Measurements from ENCODE around the gene LRR1. TPM values are rescaled to one million over a fixed set of nuclear protein-coding genes. Genes with fewer than 3 reads are reported as not detected.

LRR1 gene
- total and polyA plus RNA-seq, 9 of the 15 experiments (the other 6 are each of a cell fraction or from before 2014, with no cell fraction given): 26.5 to 58.1 (median 31.8) TPM

DNA sequence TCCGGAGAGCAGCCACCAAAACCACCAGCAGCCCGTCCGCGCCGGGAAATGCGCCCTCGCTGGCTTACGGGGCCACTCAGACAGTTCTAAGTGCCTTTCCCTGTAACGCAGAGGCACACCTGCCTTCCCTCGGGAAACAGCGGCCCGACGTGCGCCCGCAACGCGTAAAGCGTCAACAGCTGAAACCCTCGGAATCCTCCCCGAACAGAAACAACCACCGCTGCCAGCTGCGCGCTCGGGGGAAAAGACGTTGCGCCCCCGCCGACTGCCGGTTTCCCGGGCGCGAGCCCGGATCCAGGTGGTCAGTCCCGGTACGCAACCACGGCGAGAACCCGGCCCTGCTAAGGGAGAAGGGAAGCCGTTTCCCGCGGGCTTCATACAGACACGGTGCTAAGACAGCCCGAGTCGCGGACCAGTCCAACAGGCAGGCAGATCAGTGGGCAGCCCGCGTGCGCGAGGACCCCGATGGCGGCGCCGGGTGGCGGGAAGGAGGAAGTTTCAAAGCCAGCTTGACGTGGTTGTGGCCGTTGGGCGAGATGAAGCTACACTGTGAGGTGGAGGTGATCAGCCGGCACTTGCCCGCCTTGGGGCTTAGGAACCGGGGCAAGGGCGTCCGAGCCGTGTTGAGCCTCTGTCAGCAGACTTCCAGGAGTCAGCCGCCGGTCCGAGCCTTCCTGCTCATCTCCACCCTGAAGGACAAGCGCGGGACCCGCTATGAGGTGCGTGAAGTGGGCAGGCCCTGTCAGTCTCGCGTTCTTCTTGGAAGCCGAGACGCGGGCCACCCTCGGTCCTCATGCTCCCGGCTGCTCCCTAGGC lies at the start of gene LRR1 (continued):
- TF ChIP-seq AFF4 (CRISPR knock-in tag; IDR thresholded peaks at IDR 0.05) (no peak), ZNF24 (IDR thresholded peaks at IDR 0.05) (no peak), ZNF324 (CRISPR knock-in tag; IDR thresholded peaks at IDR 0.05) (no peak), MAFF (IDR thresholded peaks at IDR 0.05; ENCODE audit: low read length) (no peak), HNRNPLL (IDR thresholded peaks at IDR 0.05; ENCODE audit: low read depth, low read length, poor library complexity, severe bottlenecking) (peak; percentile 90), PRDM10 (IDR thresholded peaks at IDR 0.05; ENCODE audit: partially characterized antibody) (peak; percentile 49), NFYB (IDR thresholded peaks at IDR 0.05; ENCODE audit: extremely low read depth, insufficient read length) (no peak), XRCC4 (IDR thresholded peaks at IDR 0.05; ENCODE audit: extremely low read depth, insufficient read depth, insufficient read length) (no peak), ELK1 (CRISPR knock-in tag; IDR thresholded peaks at IDR 0.05) (no peak), ZNF197 (CRISPR knock-in tag; IDR thresholded peaks at IDR 0.05; ENCODE audit: low read depth) (no peak), MTA2 (IDR thresholded peaks at IDR 0.05; ENCODE audit: low read depth) (no peak), RNF219 (CRISPR knock-in tag; IDR thresholded peaks at IDR 0.05) (no peak), ZNF436 (CRISPR knock-in tag; IDR thresholded peaks at IDR 0.05) (no peak), CBX8 (IDR thresholded peaks at IDR 0.05; ENCODE audit: borderline replicate concordance, extremely low read depth, low read depth, low read length, poor library complexity, severe bottlenecking) (no peak), ZNF263 (CRISPR knock-in tag; IDR thresholded peaks at IDR 0.05; ENCODE audit: borderline replicate concordance) (peak; percentile 50; the same call in 1 of the 2 replicates)

Measured in K562 (cell line).